AG09319 (cell line): ENCODE measurements around the gene ZNF536.

Experiments
- DNase-seq: peaks from one replicate; pipeline ENCODE4 v3.0.0-alpha.2; 2010; ENCODE audit warnings: low read depth; ENCODE audit errors: extremely low read depth
- CTCF ChIP-seq: IDR thresholded peaks from 2 replicates; pipeline ENCODE4 v1.5.1; 2011; ENCODE audit warnings: low read depth, mild to moderate bottlenecking, inconsistent platforms, low read length, moderate library complexity

Gene ZNF536

GRCh38 chr19:30328096-30328495 is 44.1 kb upstream of the ZNF536 start:
- DNase-seq: no peak
- no peak for TF ChIP-seq CTCF

GRCh38 chr19:30330266-30330665 is 41.9 kb upstream of the ZNF536 start:
- DNase-seq: no peak
- TF ChIP-seq CTCF: no peak

- no peak for TF ChIP-seq CTCF
These were observed 39.5 kb upstream of the ZNF536 start for GRCh38 chr19:30332445-30333234.

GRCh38 chr19:30333291-30334065 is 38.7 kb upstream of the ZNF536 start:
- TF ChIP-seq CTCF: no peak
- DNase-seq: no peak

More at GRCh38 chr19:30332445-30333234, 39.5 kb upstream of the ZNF536 start:
- no peak for DNase-seq

DNA sequence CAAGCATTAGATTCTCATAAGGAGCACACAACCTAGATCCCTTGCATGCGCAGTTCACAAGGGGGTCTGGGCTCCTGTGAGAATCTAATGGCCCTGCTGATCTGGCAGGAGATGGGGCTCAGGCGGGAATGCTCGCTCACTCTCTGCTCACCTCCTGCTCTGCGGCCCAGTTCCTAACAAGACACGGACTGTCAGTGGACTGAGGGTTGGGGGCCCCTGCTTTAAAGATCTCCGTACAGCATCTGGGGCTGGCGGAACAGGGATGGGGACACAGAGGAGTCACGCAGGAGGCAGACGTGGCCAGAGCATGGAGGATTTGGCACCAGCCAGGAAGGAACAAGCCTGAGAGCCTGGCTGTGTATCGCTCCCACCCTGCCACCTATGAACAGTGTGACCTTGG is 37.3 kb upstream of the ZNF536 start:
- no peak for TF ChIP-seq CTCF
- DNase-seq: no peak

GRCh38 chr19:30335306-30335886 is 36.8 kb upstream of the ZNF536 start:
- TF ChIP-seq CTCF: no peak
- no peak for DNase-seq

DNA sequence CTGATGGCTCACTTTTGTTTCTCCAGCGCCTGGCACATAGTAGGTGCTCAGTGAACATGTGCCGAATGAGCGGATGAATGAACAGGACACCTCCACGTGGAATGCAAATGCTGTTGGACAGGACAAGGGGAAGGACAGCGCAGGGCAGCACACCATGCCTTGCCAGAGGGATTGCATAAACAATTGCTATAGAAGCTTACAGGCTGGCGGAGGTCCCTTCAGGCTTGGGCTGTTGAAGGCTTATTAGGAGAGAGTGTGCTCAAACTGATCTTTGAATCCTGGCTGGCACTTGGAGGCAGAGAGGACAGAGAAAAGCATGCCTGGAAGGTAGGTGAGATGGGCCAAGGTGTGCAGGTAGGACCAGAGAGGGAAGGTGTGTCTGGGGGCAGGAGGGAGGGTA is 35.9 kb upstream of the ZNF536 start:
- no peak for DNase-seq
- TF ChIP-seq CTCF: no peak
